GM20000 (cell line): ENCODE data around the gene KIRREL3.

Experiments
- DNase-seq: peaks from one replicate; pipeline ENCODE4 v3.0.0; 2012; ENCODE audit warnings: low spot score
- TF ChIP-seq, protein P1 (sequence below): IDR thresholded peaks from 2 replicates; pipeline ENCODE4 v1.5.1; 2012; ENCODE audit warnings: mild to moderate bottlenecking, control low read depth; ENCODE audit errors: extremely low read depth, missing control alignments

The KIRREL3 gene

GRCh38 chr11:126424471-126425039 is 576.0 kb downstream of the KIRREL3 start:
- no peak for DNase-seq
- TF ChIP-seq, protein P1, sequence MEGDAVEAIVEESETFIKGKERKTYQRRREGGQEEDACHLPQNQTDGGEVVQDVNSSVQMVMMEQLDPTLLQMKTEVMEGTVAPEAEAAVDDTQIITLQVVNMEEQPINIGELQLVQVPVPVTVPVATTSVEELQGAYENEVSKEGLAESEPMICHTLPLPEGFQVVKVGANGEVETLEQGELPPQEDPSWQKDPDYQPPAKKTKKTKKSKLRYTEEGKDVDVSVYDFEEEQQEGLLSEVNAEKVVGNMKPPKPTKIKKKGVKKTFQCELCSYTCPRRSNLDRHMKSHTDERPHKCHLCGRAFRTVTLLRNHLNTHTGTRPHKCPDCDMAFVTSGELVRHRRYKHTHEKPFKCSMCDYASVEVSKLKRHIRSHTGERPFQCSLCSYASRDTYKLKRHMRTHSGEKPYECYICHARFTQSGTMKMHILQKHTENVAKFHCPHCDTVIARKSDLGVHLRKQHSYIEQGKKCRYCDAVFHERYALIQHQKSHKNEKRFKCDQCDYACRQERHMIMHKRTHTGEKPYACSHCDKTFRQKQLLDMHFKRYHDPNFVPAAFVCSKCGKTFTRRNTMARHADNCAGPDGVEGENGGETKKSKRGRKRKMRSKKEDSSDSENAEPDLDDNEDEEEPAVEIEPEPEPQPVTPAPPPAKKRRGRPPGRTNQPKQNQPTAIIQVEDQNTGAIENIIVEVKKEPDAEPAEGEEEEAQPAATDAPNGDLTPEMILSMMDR, result no peak

DNA sequence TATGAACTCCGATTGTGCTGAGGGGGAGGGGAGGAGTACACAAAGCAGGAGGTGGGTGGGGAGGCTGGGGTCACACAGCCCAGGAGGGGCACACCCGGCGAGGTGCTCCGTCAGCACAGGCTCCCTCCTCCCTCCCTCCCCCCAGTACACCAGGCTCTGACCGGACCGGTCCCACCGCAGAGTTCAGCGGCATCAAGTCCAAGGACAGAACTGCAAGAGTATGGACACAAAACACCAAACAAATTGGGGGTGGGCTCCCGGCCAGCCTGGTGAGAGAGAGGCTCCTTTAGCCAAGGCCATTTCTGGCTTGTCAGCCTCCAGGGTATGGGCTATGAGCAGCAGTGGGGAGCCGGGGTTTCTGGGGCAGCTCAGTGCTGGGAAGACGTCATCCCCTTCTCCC is 576.8 kb downstream of the KIRREL3 start:
- TF ChIP-seq, protein P1, result no peak

DNA sequence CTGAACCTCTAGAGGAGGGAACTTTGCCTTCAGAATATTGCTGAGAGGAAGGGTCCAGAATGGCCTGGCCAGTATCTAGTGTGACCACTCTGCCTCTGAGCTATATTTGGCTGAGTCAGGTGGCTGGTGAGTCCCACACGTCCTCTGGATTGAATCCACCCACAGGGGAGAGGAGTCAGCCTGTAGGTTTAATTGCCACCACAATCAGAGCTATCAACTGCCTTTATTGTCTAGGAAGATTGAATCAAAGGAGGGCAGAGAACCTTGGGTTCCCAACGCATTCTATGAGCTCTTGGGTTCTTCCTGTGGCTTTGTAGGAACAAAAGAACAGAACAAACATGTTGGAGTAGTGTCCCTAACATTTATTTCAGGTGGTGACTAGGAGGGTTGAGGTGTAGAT is 577.4 kb downstream of the KIRREL3 start:
- DNase-seq, result no peak
- TF ChIP-seq, protein P1, result no peak

More for the DNA sequence above, 576.8 kb downstream of the KIRREL3 start:
- no peak for DNase-seq

- no peak for DNase-seq
- TF ChIP-seq, protein P1, result no peak
These were observed 578.1 kb downstream of the KIRREL3 start for GRCh38 chr11:126422446-126422845.

GRCh38 chr11:126421271-126421671 is 579.3 kb downstream of the KIRREL3 start:
- TF ChIP-seq, protein P1, result no peak

DNA sequence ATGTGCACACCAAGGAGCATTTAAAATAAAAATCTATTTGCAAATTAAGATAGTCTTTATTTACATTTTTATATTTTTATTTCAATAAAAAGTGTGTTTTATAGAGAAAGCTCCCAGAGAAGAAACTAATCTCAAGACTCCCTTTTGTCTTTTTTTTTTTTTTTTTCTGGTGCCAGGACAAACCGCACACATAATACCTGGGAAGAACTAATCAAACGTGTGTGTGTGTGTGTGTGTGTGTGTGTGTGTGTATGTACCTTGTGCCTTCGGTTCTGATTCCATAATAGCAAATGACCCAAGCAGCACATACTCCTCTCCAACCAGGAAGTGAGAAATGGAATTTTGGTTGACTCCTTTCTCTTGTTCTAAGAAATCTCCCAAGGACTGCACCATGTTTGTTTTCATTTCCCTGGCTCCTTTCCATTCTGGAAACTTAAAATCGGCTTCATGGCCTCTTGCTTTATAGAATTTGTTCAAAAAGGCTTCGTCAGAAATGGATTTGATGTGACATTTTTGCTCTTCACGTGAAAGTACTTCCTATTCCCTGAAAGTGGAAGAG is 579.8 kb downstream of the KIRREL3 start:
- DNase-seq, result no peak
- TF ChIP-seq, protein P1, result no peak

More at GRCh38 chr11:126421271-126421671, 579.3 kb downstream of the KIRREL3 start:
- no peak for DNase-seq

- TF ChIP-seq, protein P1, result no peak
- DNase-seq, result peak; percentile 78
These were observed 580.5 kb downstream of the KIRREL3 start for GRCh38 chr11:126419801-126420697.
